Caco-2 (cell line): Measurements from ENCODE around the gene TRIO. TPM values are rescaled to one million over a fixed set of nuclear protein-coding genes. Genes with fewer than 3 reads are reported as not detected.

Experiments
- BruUV-seq: library from RNA; stranded (reverse); fragments of 400-500 nt; replicated peaks from 2 replicates; lab custom pipeline; 2021; lab: Mats Ljungman, UMichigan
- CTCF ChIA-PET: fragments of 300-600 bp; sonication (Branson Sonifier 250); formaldehyde crosslinking; loops from one replicate; lab custom pipeline; 2022; ENCODE audit warnings: antibody characterized with exemption; lab: Charles Lee
- POLR2A ChIA-PET: fragments of 300-600 bp; sonication (Branson Sonifier 250); formaldehyde crosslinking; loops from one replicate; lab custom pipeline; 2022; ENCODE audit warnings: antibody characterized with exemption; lab: Charles Lee
- DNase-seq, 2 experiments: peaks; one replicate each; pipeline versions ENCODE4 v3.0.0 to v3.0.0-alpha.2; 2020 to 2022
- H3K27me3 ChIP-seq: replicated peaks from 2 replicates; pipeline ENCODE4 v1.6.0; 2011; ENCODE audit warnings: low read length; ENCODE audit not compliant: control insufficient read depth, insufficient read depth
- H3K36me3 ChIP-seq: 2 replicates; pipeline ENCODE4 v1.5.1; 2011; ENCODE audit warnings: low read length; ENCODE audit not compliant: control insufficient read depth, insufficient read depth
- H3K4me1 ChIP-seq: fragments of 250-450 bp; sonication (Bioruptor Pico); 2 replicates; pipeline ENCODE4 v1.5.1; 2020; ENCODE audit warnings: mild to moderate bottlenecking
- H3K4me3 ChIP-seq: 2 replicates; pipeline ENCODE4 v1.5.1; 2011; ENCODE audit warnings: low read depth, mild to moderate bottlenecking, control low read depth, low read length
- H3K9me3 ChIP-seq: fragments of 250-450 bp; sonication (Bioruptor Pico); 2 replicates; pipeline ENCODE4 v1.5.1; 2020; ENCODE audit warnings: mild to moderate bottlenecking, moderate library complexity
- H3K27ac Mint-ChIP-seq: one replicate; pipeline ENCODE4 v1.8.0; 2022; ENCODE audit warnings: mixed read lengths; ENCODE audit not compliant: unreplicated experiment
- H3K27me3 Mint-ChIP-seq: one replicate; pipeline ENCODE4 v1.8.0; 2022; ENCODE audit warnings: mixed read lengths; ENCODE audit not compliant: insufficient read depth, unreplicated experiment
- H3K36me3 Mint-ChIP-seq: one replicate; pipeline ENCODE4 v1.8.0; 2022; ENCODE audit warnings: mild to moderate bottlenecking, mixed read lengths; ENCODE audit not compliant: insufficient read depth, unreplicated experiment
- H3K4me1 Mint-ChIP-seq: one replicate; pipeline ENCODE4 v1.8.0; 2022; ENCODE audit warnings: low read depth, mixed read lengths; ENCODE audit not compliant: unreplicated experiment
- H3K4me3 Mint-ChIP-seq: one replicate; pipeline ENCODE4 v1.8.0; 2022; ENCODE audit warnings: mild to moderate bottlenecking, moderate library complexity, mixed read lengths; ENCODE audit not compliant: unreplicated experiment
- H3K9me3 Mint-ChIP-seq: one replicate; pipeline ENCODE4 v1.8.0; 2022; ENCODE audit warnings: mixed read lengths; ENCODE audit not compliant: unreplicated experiment
- intact Hi-C: fragments of 100-400 bp; cut with micrococcal nuclease; formaldehyde crosslinking; loops from one replicate; pipeline ENCODE4 v1.10.0; 2022; ENCODE audit not compliant: unreplicated experiment
- total RNA-seq: library from RNA; stranded (reverse); gene quantifications from 2 replicates; pipeline ENCODE4 v1.2.3, GENCODE V29; 2022
- TF ChIP-seq, protein P1 (sequence below), 2 experiments: fragments of 200-600 bp in 1 of 2; IDR thresholded peaks; 1 replicate in 1 of 2; 2 replicates in 1 of 2; pipeline versions ENCODE4 v1.5.1 to v1.8.0; 2011 to 2022; ENCODE audit warnings: antibody characterized with exemption in 1 of 2, control low read depth in 1 of 2, inconsistent platforms in 1 of 2, low read depth in 1 of 2, low read length in 1 of 2, mild to moderate bottlenecking in 1 of 2, moderate library complexity in 1 of 2; ENCODE audit not compliant: insufficient read depth in 1 of 2, severe bottlenecking in 1 of 2, unreplicated experiment in 1 of 2

TRIO gene
- total RNA-seq, 1 experiment from 2014 or later: 92.0 TPM

GRCh38 chr5:14443671-14444093 lies 300.5 kb downstream of the TRIO start:
- H3K27me3 ChIP-seq: no peaks in the 10 kb centered on the region
- no peaks in the 10 kb centered on the region for H3K9me3 ChIP-seq
- no TSS peak for BruUV-seq
- Mint-ChIP-seq H3K4me1 (no peaks in the 10 kb centered on the region), H3K27me3 (no peaks in the 10 kb centered on the region), H3K27ac (no peak overlapping the region), H3K4me3 (no peak overlapping the region), H3K36me3 (peaks cover 25% of the 10 kb centered on the region), H3K9me3 (no peaks in the 10 kb centered on the region)
- TF ChIP-seq, protein P1, sequence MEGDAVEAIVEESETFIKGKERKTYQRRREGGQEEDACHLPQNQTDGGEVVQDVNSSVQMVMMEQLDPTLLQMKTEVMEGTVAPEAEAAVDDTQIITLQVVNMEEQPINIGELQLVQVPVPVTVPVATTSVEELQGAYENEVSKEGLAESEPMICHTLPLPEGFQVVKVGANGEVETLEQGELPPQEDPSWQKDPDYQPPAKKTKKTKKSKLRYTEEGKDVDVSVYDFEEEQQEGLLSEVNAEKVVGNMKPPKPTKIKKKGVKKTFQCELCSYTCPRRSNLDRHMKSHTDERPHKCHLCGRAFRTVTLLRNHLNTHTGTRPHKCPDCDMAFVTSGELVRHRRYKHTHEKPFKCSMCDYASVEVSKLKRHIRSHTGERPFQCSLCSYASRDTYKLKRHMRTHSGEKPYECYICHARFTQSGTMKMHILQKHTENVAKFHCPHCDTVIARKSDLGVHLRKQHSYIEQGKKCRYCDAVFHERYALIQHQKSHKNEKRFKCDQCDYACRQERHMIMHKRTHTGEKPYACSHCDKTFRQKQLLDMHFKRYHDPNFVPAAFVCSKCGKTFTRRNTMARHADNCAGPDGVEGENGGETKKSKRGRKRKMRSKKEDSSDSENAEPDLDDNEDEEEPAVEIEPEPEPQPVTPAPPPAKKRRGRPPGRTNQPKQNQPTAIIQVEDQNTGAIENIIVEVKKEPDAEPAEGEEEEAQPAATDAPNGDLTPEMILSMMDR (IDR thresholded peaks at IDR 0.05; ENCODE audit: insufficient read depth in 1 of 2, low read depth in 1 of 2, low read length in 1 of 2, severe bottlenecking in 1 of 2, unreplicated experiment in 1 of 2): no peak
- H3K4me3 ChIP-seq: no peak overlapping the region
- ChIA-PET CTCF (interaction anchor here (0.6 kb wide), 1 partner anchor 92 kb away, joined by 3 read pairs; no protein-coding TSS in a partner anchor), POLR2A (no interaction called here)
- intact Hi-C loops: no loop called here
- no peak for DNase-seq
- H3K36me3 ChIP-seq: no peaks in the 10 kb centered on the region
- no peaks in the 10 kb centered on the region for H3K4me1 ChIP-seq

- Histone ChIP-seq H3K27me3 (no peaks in the 10 kb centered on the region), H3K4me3 (no peak overlapping the region), H3K36me3 (no peaks in the 10 kb centered on the region), H3K9me3 (no peaks in the 10 kb centered on the region), H3K4me1 (no peaks in the 10 kb centered on the region)
- CTCF ChIA-PET: no interaction called here
- H3K4me3 Mint-ChIP-seq: no peak overlapping the region
- no peaks in the 10 kb centered on the region for H3K4me1 Mint-ChIP-seq
- intact Hi-C loops: no loop called here
- TF ChIP-seq, protein P1 (IDR thresholded peaks at IDR 0.05; ENCODE audit: insufficient read depth in 1 of 2, low read depth in 1 of 2, low read length in 1 of 2, severe bottlenecking in 1 of 2, unreplicated experiment in 1 of 2): no peak
- no peak for DNase-seq
- BruUV-seq: no TSS peak
- no peaks in the 10 kb centered on the region for H3K27me3 Mint-ChIP-seq
- no peaks in the 10 kb centered on the region for H3K9me3 Mint-ChIP-seq
- POLR2A ChIA-PET: no interaction called here
- no peak overlapping the region for H3K27ac Mint-ChIP-seq
- H3K36me3 Mint-ChIP-seq: peaks cover 25% of the 10 kb centered on the region
These were observed 301.0 kb downstream of the TRIO start for GRCh38 chr5:14444161-14444560.

DNA sequence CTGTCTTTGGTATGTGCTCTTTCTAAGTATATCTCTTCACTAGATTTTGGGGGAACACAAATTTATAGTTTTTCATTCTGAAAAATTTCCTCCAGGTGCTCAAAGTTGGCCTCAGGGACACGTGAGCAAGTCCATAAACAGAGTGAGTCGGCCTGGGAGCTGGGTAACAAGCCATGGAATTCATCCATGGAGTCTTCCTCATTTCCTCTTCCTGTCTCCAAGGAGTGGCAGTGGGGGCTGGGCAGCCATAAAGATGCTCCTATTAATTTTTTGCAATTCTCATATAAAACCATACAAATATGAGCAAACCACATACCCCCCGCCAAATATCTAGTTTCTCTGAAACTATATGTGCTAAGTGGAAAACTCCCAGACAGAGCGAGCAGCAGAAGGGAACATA lies 301.9 kb downstream of the TRIO start:
- intact Hi-C loops: no loop called here
- H3K4me1 Mint-ChIP-seq: no peaks in the 10 kb centered on the region
- no TSS peak for BruUV-seq

More for the DNA sequence above, 301.9 kb downstream of the TRIO start:
- Mint-ChIP-seq H3K27me3 (no peaks in the 10 kb centered on the region), H3K27ac (no peak overlapping the region), H3K36me3 (peaks cover 25% of the 10 kb centered on the region), H3K4me3 (no peak overlapping the region), H3K9me3 (no peaks in the 10 kb centered on the region)
- Histone ChIP-seq H3K27me3 (no peaks in the 10 kb centered on the region), H3K4me3 (no peak overlapping the region), H3K9me3 (no peaks in the 10 kb centered on the region), H3K36me3 (no peaks in the 10 kb centered on the region), H3K4me1 (no peaks in the 10 kb centered on the region)
- TF ChIP-seq, protein P1 (IDR thresholded peaks at IDR 0.05; ENCODE audit: insufficient read depth in 1 of 2, low read depth in 1 of 2, low read length in 1 of 2, severe bottlenecking in 1 of 2, unreplicated experiment in 1 of 2): no peak
- ChIA-PET POLR2A (no interaction called here), CTCF (no interaction called here)
- no peak for DNase-seq
